ENCODE measurements around the gene HPCAL4. TPM values are rescaled to one million over a fixed set of nuclear protein-coding genes. Genes with fewer than 3 reads are reported as not detected.

Gene HPCAL4
- total RNA-seq, 4 donors from 2014 or later, result 0.55 TPM; not detected in 3

- 81% methylated on average over 8 of the region's 8 CpGs for WGBS
- peaks cover 25% of the 10 kb centered on the region for H3K27me3 ChIP-seq
These were observed 50.4 kb downstream of the HPCAL4 start for GRCh38 chr1:39640861-39641260.

GRCh38 chr1:39639305-39640130 lies 51.7 kb downstream of the HPCAL4 start, which contains the start of gene HEYL:
Gene HEYL (minus strand): TSS chr1:39639643. CDS start chr1:39639625, 18 bp downstream.
- 17% methylated on average over 34 of the region's 88 CpGs for WGBS
- H3K27me3 ChIP-seq, result peaks cover 36% of the 10 kb centered on the region
- H3K27ac ChIP-seq, result peak within 1 kb of the TSS; percentile 52
- TF ChIP-seq EP300 (IDR thresholded peaks at IDR 0.05) (no peak), CTCF (IDR thresholded peaks at IDR 0.05) (no peak), POLR2A (IDR thresholded peaks at IDR 0.05) (no peak), POLR2AphosphoS5 (IDR thresholded peaks at IDR 0.05) (no peak)
- H3K4me3 ChIP-seq, result peak within 1 kb of the TSS; percentile 50
- DNase-seq (ENCODE audit: low spot score in 2 of 2), result peak in 1 of 2 donors; percentile 71
- H3K4me1 ChIP-seq, result peaks cover 8% of the 10 kb centered on the region
- H3K9me3 ChIP-seq, result no peaks in the 10 kb centered on the region
- no peaks in the 10 kb centered on the region for H3K36me3 ChIP-seq

More at GRCh38 chr1:39640861-39641260, 50.4 kb downstream of the HPCAL4 start:
- Histone ChIP-seq H3K36me3 (no peaks in the 10 kb centered on the region), H3K4me1 (peaks cover 8% of the 10 kb centered on the region), H3K9me3 (no peaks in the 10 kb centered on the region), H3K27ac (no peak overlapping the region), H3K4me3 (no peak overlapping the region)
- no peak for DNase-seq (ENCODE audit: low spot score in 2 of 2)
- no peak for TF ChIP-seq POLR2A (IDR thresholded peaks at IDR 0.05)
- no peak for TF ChIP-seq EP300 (IDR thresholded peaks at IDR 0.05)
- TF ChIP-seq CTCF (IDR thresholded peaks at IDR 0.05), result no peak
- no peak for TF ChIP-seq POLR2AphosphoS5 (IDR thresholded peaks at IDR 0.05)

GRCh38 chr1:39638965-39639304 lies 52.3 kb downstream of the HPCAL4 start:
- H3K9me3 ChIP-seq, result no peaks in the 10 kb centered on the region
- H3K36me3 ChIP-seq, result no peaks in the 10 kb centered on the region
- H3K4me3 ChIP-seq, result peak overlapping the region; percentile 50
- H3K27ac ChIP-seq, result no peak overlapping the region
- H3K4me1 ChIP-seq, result peaks cover 8% of the 10 kb centered on the region
- WGBS, result 67% methylated on average over 3 of the region's 3 CpGs
- no peak for DNase-seq (ENCODE audit: low spot score in 2 of 2)
- H3K27me3 ChIP-seq, result peaks cover 39% of the 10 kb centered on the region
- TF ChIP-seq CTCF (IDR thresholded peaks at IDR 0.05) (no peak), POLR2A (IDR thresholded peaks at IDR 0.05) (no peak), EP300 (IDR thresholded peaks at IDR 0.05) (no peak), POLR2AphosphoS5 (IDR thresholded peaks at IDR 0.05) (no peak)

- H3K27ac ChIP-seq, result no peak overlapping the region
- H3K27me3 ChIP-seq, result peaks cover 39% of the 10 kb centered on the region
- 100% methylated on average over 4 of the region's 4 CpGs for WGBS
These were observed 53.9 kb downstream of the HPCAL4 start for GRCh38 chr1:39637361-39637760.

More at GRCh38 chr1:39637361-39637760, 53.9 kb downstream of the HPCAL4 start:
- no peak for DNase-seq (ENCODE audit: low spot score in 2 of 2)
- Histone ChIP-seq H3K36me3 (no peaks in the 10 kb centered on the region), H3K4me3 (no peak overlapping the region), H3K9me3 (no peaks in the 10 kb centered on the region), H3K4me1 (peaks cover 20% of the 10 kb centered on the region)
- TF ChIP-seq CTCF (IDR thresholded peaks at IDR 0.05) (no peak), POLR2AphosphoS5 (IDR thresholded peaks at IDR 0.05) (no peak), EP300 (IDR thresholded peaks at IDR 0.05) (no peak), POLR2A (IDR thresholded peaks at IDR 0.05) (no peak)

Data from suprapubic skin (tissue), 4 donors.